A673 (cell line): ENCODE results near the gene PFN3.

ENCODE experiments used
- CTCF ChIP-seq: fragments of 300-800, 200-600 bp; sonication (generic); conservative IDR thresholded peaks from 2 replicates; pipeline ENCODE4 v1.5.1; 2017; ENCODE audit warnings: low read depth, mild to moderate bottlenecking, antibody characterized with exemption, low read length, moderate library complexity, mixed read lengths
- EZH2 ChIP-seq: fragments of 200-600 bp; sonication (generic); IDR thresholded peaks from 2 replicates; pipeline ENCODE4 v1.6.1; 2017; ENCODE audit warnings: borderline replicate concordance, low read depth, mild to moderate bottlenecking, mixed read lengths, antibody characterized with exemption, low read length; ENCODE audit not compliant: poor library complexity, severe bottlenecking

DNA sequence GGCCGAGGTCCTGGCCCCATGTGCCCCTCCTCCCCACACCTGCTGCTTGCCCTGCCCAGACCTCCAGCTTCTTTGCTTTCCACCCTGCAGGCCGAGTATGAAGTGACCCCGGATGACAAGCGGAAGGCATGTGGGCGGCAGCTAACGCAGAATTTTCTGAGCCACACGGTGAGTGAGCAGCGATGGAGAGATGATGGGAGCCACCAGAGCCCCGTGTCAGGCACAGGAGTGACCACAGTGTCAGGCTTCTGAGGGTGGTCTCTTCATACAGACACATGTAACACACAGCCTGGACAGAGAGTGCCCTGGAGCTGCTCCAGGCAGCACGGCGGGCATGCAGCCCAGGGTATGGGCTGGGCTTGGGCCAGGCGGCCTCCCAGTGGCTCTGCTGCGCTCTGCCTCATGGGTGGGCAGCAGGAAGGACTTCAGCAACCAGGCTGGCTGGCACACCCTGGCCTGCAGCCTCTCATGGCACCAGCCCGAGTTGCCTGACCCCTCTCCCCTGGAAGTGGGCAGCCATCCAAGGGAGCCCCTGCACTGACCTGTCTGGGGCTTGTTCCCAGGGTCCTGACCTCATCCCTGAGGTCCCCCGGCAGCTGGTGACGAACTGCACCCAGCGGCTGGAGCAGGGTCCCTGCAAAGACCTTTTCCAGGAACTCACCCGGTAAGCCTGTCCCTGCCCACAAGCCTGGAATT is 31.8 kb upstream of the PFN3 start:
- TF ChIP-seq EZH2: no peak
- TF ChIP-seq CTCF: no peak
